ENCODE results near the gene SCAMP4. TPM values are rescaled to one million over a fixed set of nuclear protein-coding genes. Genes with fewer than 3 reads are reported as not detected.

Gene SCAMP4
- total RNA-seq, 2 donors from 2014 or later: 56.3 to 76.5 TPM

DNA sequence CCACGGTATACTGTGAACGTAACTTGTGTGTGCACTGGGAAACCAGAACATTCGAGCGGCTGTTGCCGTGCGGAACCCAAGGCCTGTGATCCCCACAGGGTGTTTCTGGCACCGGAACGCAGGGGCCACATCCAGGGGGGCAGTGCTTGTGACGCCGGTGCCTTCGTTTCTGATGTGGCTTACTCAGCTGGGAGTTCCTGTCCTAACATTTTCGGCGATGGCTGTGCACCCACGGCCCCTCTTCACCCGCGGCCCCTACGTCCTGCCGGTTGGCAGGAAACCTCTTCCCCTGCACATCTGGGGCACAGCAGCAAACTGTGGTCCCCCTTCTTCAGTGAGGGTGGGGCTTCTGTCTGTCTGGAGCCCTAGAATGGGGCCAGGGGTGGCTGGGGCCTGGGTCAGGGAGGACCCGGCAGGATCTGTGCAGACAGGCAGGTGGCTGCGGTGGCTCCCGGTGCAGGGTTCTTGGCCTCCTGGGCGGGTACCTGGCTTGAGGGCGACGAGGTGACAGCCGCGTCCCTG is 61.9 kb downstream of the SCAMP4 start:
- ATAC-seq (no peak), DNase-seq (no peak)
- intact Hi-C loops (cut with DNase I, micrococcal nuclease): no loop called here

GRCh38 chr19:1968279-1969175 is 63.3 kb downstream of the SCAMP4 start:
- intact Hi-C loops (cut with DNase I, micrococcal nuclease): no loop called here
- ATAC-seq (no peak), DNase-seq (no peak)

DNA sequence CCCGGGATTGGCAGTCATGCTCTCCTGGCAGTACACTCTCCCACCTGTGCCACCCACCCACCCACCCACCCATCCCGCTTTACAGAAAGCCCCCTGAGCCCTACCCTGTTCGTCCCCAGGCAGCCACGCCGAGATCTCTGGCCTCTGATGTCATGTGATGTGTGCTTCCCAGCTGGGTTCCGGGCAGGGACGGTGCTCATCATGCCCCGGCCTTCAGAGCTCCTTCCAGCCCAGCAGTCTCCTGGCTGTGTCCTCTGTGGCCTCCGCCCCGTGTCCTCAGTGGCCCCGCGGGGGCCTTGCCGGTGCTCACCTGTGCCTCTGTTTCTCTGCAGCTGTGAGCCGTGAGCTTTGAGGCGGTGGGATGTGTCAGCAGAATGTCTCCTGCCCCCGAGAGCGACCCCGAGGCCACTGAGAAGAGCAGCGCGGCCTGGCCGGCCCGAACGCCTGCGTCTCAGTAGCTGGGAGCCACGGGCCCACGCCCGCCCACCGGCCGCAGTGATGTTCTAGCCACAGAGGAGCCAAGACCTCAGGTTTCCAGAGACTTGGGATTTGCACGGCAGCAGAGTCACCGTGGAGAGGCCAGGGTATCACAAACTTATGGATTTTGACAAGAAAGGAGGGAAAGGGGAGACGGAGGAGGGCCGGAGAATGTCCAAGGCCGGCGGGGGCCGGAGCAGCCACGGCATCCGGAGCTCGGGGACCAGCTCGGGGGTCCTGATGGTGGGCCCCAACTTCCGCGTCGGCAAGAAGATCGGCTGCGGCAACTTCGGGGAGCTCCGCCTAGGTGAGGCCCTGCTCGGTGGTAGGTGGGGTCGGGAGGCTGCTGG is 64.2 kb downstream of the SCAMP4 start:
- DNase-seq (no peak), ATAC-seq (no peak)
- intact Hi-C loops (cut with DNase I, micrococcal nuclease): no loop called here

- ATAC-seq (peak; percentile 35), DNase-seq (no peak)
- intact Hi-C loops (cut with DNase I, micrococcal nuclease): no loop called here
These were observed 65.0 kb downstream of the SCAMP4 start for GRCh38 chr19:1970003-1970805.

- intact Hi-C loops (cut with DNase I, micrococcal nuclease): no loop called here
- ATAC-seq (no peak), DNase-seq (no peak)
These were observed 65.8 kb downstream of the SCAMP4 start for GRCh38 chr19:1970806-1971502.

DNA sequence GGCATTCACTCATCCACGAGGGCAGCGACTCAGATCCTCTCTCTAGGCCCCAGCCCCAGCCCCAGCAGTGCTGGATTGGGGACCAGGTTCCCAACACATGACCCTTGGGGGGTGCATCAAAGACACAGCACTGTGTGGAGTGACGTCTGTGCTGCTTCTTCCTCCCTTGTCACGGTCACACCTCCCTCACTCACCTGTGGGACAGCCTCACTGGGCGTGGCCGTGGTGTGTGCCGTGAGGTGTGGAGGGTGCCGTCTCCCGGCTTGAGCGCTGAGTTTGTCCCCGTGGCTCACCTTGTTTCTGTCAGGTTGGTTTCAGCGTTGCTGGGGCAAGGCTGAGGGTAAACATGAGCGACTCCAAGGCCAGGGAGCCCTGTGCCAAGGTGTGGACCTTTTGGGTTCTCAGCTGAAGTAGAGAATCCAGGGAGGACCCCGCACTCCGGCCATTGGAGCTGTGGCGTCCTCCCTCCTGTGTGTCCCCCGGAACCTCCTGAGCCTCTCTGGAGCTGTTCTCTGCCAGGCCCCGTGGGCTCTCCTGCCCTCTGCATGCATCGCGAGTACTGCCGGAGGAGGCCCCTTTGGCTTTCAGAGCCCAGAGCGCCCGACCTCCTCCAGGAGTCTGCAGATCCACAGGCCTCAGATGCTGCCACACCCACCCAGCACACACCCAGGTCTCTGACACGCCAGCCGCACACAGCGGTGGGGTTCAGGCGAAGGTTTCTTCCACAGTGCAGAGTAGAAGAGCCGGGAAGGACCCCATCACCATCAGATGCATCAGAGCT is 69.4 kb downstream of the SCAMP4 start:
- ATAC-seq: peak; percentile 26
- DNase-seq: no peak
- intact Hi-C loops (cut with DNase I, micrococcal nuclease): no loop called here

DNA sequence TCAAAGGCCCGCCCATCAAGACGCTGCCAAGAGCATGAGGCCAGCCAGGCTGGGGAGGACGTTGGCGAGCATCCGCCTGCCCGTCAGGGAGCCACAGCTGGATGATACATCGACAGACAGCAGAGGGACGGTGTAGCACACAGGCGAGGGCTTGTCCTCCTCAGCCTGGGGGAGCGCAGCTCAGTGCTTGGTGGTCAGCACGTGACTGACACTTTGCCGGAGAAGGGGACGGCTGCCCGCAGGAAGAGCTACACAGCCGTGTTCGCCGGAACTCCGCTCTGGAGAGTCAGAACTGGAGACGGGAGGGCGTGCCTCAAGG is 69.9 kb downstream of the SCAMP4 start:
- intact Hi-C loops (cut with DNase I, micrococcal nuclease): no loop called here
- DNase-seq (no peak), ATAC-seq (no peak)

Other genes starting within 250 kb of the SCAMP4 start
- not detected for gene ONECUT3, start 151.9 kb upstream of the SCAMP4 start, total RNA-seq
- under 1 TPM; 0.52 to 0.84 TPM for gene ATP8B3, start 93.1 kb upstream of the SCAMP4 start, total RNA-seq
- 10 to 100 TPM; 41.9 to 43.0 TPM for gene REXO1, start 56.9 kb upstream of the SCAMP4 start, total RNA-seq
- 10 to 100 TPM; 30.6 to 35.9 TPM for gene KLF16, start 41.8 kb upstream of the SCAMP4 start, total RNA-seq
- 10 to 100 TPM; 61.5 to 63.5 TPM for gene ABHD17A, start 19.9 kb upstream of the SCAMP4 start, total RNA-seq
- gene ADAT3, start within 50 bp of the SCAMP4 start, total RNA-seq: 10 to 100 TPM; 19.1 to 29.1 TPM
- 10 to 100 TPM; 51.4 to 74.1 TPM for gene CSNK1G2, start 35.8 kb downstream of the SCAMP4 start, total RNA-seq
- gene BTBD2, start 110.3 kb downstream of the SCAMP4 start, total RNA-seq: 10 to 100 TPM; 73.1 to 73.7 TPM
- 100 to 1,000 TPM; 242 to 319 TPM for gene MKNK2, start 145.8 kb downstream of the SCAMP4 start, total RNA-seq
- 10 to 100 TPM; 37.9 to 48.4 TPM for gene MOB3A, start 190.9 kb downstream of the SCAMP4 start, total RNA-seq
- gene IZUMO4, start 191.5 kb downstream of the SCAMP4 start, total RNA-seq: 1 to 10 TPM; 2.1 to 2.3 TPM
- 100 to 1,000 TPM in 1 of 2 donors, 10 to 100 TPM in 1; 99.4 to 123 TPM for gene AP3D1, start 246.2 kb downstream of the SCAMP4 start, total RNA-seq

All from left colon (tissue), 2 donors.